ENCODE results near the gene PBX2.
"Not testable (repeated sequence)": the region's sequence is repeated elsewhere in the genome, so short reads cannot be mapped to it uniquely, and the experiment has no call there.

Gene PBX2

GRCh38 chr6:32190054-32190851 is at the start of gene PBX2:
Gene PBX2 (minus strand): TSS chr6:32190202. CDS start chr6:32189915, 287 bp downstream.
- peak; percentile 83 to 87 for DNase-seq

GRCh38 chr6:32239462-32239861 is 49.5 kb upstream of the PBX2 start:
- no peak for DNase-seq

- DNase-seq: no peak
Observed at GRCh38 chr6:32234934-32235333, 44.9 kb upstream of the PBX2 start.

GRCh38 chr6:32226434-32226833 is 36.4 kb upstream of the PBX2 start:
- no peak for DNase-seq

- DNase-seq: no peak
Observed at GRCh38 chr6:32224696-32225095, 34.7 kb upstream of the PBX2 start.

GRCh38 chr6:32223258-32224235 is 33.5 kb upstream of the PBX2 start, which contains the start of gene NOTCH4:
Gene NOTCH4 (minus strand): TSS chr6:32224067. CDS start chr6:32223928, 139 bp downstream.
- no peak for DNase-seq

- DNase-seq: no peak
Observed at GRCh38 chr6:32222333-32223230, 32.6 kb upstream of the PBX2 start.

GRCh38 chr6:32220021-32220420 is 30.0 kb upstream of the PBX2 start:
- no peak for DNase-seq

- no peak for DNase-seq
Observed at GRCh38 chr6:32218167-32218566, 28.2 kb upstream of the PBX2 start.

GRCh38 chr6:32216998-32217397 is 27.0 kb upstream of the PBX2 start:
- no peak for DNase-seq

GRCh38 chr6:32216285-32216684 is 26.3 kb upstream of the PBX2 start:
- no peak for DNase-seq

GRCh38 chr6:32215617-32216016 is 25.6 kb upstream of the PBX2 start:
- DNase-seq: no peak

GRCh38 chr6:32214126-32214525 is 24.1 kb upstream of the PBX2 start:
- no peak for DNase-seq

- no peak for DNase-seq
Observed at GRCh38 chr6:32213649-32214048, 23.6 kb upstream of the PBX2 start.

GRCh38 chr6:32212076-32212760 is 22.2 kb upstream of the PBX2 start:
- no peak for DNase-seq

- DNase-seq: not testable (repeated sequence)
Observed at GRCh38 chr6:32211432-32211831, 21.4 kb upstream of the PBX2 start.

GRCh38 chr6:32210191-32210601 is 20.2 kb upstream of the PBX2 start:
- no peak for DNase-seq

GRCh38 chr6:32208996-32209395 is 19.0 kb upstream of the PBX2 start:
- DNase-seq: no peak

- DNase-seq: no peak
Observed at GRCh38 chr6:32204268-32204715, 14.3 kb upstream of the PBX2 start.

- DNase-seq: no peak
Observed at GRCh38 chr6:32203426-32204267, 13.6 kb upstream of the PBX2 start.

GRCh38 chr6:32202186-32202585 is 12.2 kb upstream of the PBX2 start:
- DNase-seq: no peak

Data from stimulated activated CD4-positive, alpha-beta T cell treated with anti-CD3 and anti-CD28 coated beads, Interleukin-2, amount 100 ng/mL, for 24 hours (primary cell).